Endothelial cell of umbilical vein (primary cell): Measurements from ENCODE around the gene WDFY2.

ENCODE experiments used
- CTCF ChIP-seq, 2 donors: IDR thresholded peaks; 1 replicate in 1 of 2; 2 replicates in 1 of 2; pipeline ENCODE4 v1.5.1; 2011; ENCODE audit warnings: low read length in 2 of 2, mild to moderate bottlenecking in 2 of 2, moderate library complexity in 2 of 2, control low read depth in 1 of 2, inconsistent platforms in 1 of 2, low read depth in 1 of 2; ENCODE audit not compliant: insufficient read depth in 1 of 2; ENCODE audit errors: extremely low read depth in 1 of 2
- POLR2A ChIP-seq: IDR thresholded peaks from 2 replicates; pipeline ENCODE4 v1.6.1; 2012; ENCODE audit warnings: low read depth, mild to moderate bottlenecking, control low read depth, low read length

- TF ChIP-seq CTCF (IDR thresholded peaks at IDR 0.05; ENCODE audit: extremely low read depth in 1 of 2, insufficient read depth in 1 of 2, low read depth in 1 of 2, low read length in 2 of 2), result no peak
- no peak for TF ChIP-seq POLR2A
Measured at GRCh38 chr13:51799261-51799660, 215.0 kb downstream of the WDFY2 start.
